Body of pancreas (tissue), 4 donors: Measurements from ENCODE around the gene POLR3G. TPM values are rescaled to one million over a fixed set of nuclear protein-coding genes. Genes with fewer than 3 reads are reported as not detected.
A peak's percentile ranks its signal among the peaks of the same experiment; 100 is the strongest.

Source experiments
- ATAC-seq: fragments of 150-250 bp; one replicate; pipeline ENCODE4 v1.9.1; 2016
- DNase-seq, 4 donors: peaks; one replicate each; pipeline ENCODE4 v3.0.0-alpha.2; 2019
- H3K27ac ChIP-seq, 4 donors: fragments of 200-600 bp; sonication (generic); 1 replicate in 3 of 4; 2 replicates in 1 of 4; pipeline versions ENCODE4 v1.5.1 to v1.6.1; 2016 to 2019; ENCODE audit warnings: mild to moderate bottlenecking in 1 of 4, mixed read lengths in 1 of 4, moderate library complexity in 1 of 4
- H3K27me3 ChIP-seq, 2 donors: fragments of 200-600 bp; sonication (generic); one replicate each; pipeline ENCODE4 v1.6.0; 2016; ENCODE audit warnings: mild to moderate bottlenecking in 1 of 2
- H3K36me3 ChIP-seq, 2 donors: fragments of 200-600 bp; sonication (generic); replicated peaks in 1 of 2; 2 replicates each; pipeline ENCODE4 v1.5.1; 2016; ENCODE audit warnings: low read depth in 2 of 2; ENCODE audit not compliant: insufficient read depth in 1 of 2
- H3K4me1 ChIP-seq: fragments of 200-600 bp; sonication (generic); one replicate; pipeline ENCODE4 v1.6.0; 2016
- H3K4me3 ChIP-seq, 2 donors: fragments of 200-600 bp; sonication (generic); 1 replicate in 1 of 2; 2 replicates in 1 of 2; pipeline ENCODE4 v1.5.1; 2016 to 2019
- H3K9me3 ChIP-seq, 3 donors: fragments of 200-600 bp; sonication (generic); 1 replicate in 2 of 3; 2 replicates in 1 of 3; pipeline ENCODE4 v1.5.1; 2016
- CTCF ChIP-seq, 7 experiments: fragments of 450-650 bp in 4 of 7; fragments of 200-600 bp in 3 of 7; sonication (generic) in 3 of 7; IDR thresholded peaks; one replicate each; pipeline ENCODE4 v1.5.1; 2016 to 2019; ENCODE audit warnings: antibody characterized with exemption in 7 of 7
- POLR2A ChIP-seq, 3 donors: fragments of 450-650 bp; IDR thresholded peaks; one replicate each; pipeline ENCODE4 v1.6.1; 2016; ENCODE audit warnings: antibody characterized with exemption in 3 of 3, mild to moderate bottlenecking in 2 of 3
- WGBS, 2 donors: methylation state at CpG; one replicate each; pipeline ENCODE4 v1.1.5; 2017; 5-methylcytosine and 5-hydroxymethylcytosine counted together
- intact Hi-C: fragments of 100-400 bp; cut with DNase I; formaldehyde crosslinking; loops from one replicate; pipeline ENCODE4 v1.15.1; 2023
- total RNA-seq, 2 donors: library from RNA; depleted of rRNA; stranded (reverse); fragments of >200 nt; gene quantifications; one replicate each; pipeline ENCODE4 v1.1.0, GENCODE V29; 2016

Gene POLR3G
- total RNA-seq, 2 donors from 2014 or later: 1.6 TPM; not detected in 1

GRCh38 chr5:90546216-90546837 lies 71.7 kb downstream of the POLR3G start:
- H3K27me3 ChIP-seq: no peaks in the 10 kb centered on the region
- DNase-seq (no peak), ATAC-seq (no peak)
- H3K4me3 ChIP-seq: no peak overlapping the region
- H3K36me3 ChIP-seq: no peaks in the 10 kb centered on the region
- WGBS, 2 donors: 75 to 77% methylated on average over 4 of the region's 4 CpGs
- peaks cover 8% of the 10 kb centered on the region for H3K4me1 ChIP-seq
- intact Hi-C loops: no loop called here
- H3K27ac ChIP-seq: no peak overlapping the region
- no peaks in the 10 kb centered on the region for H3K9me3 ChIP-seq
- TF ChIP-seq CTCF (IDR thresholded peaks at IDR 0.05) (no peak), POLR2A (IDR thresholded peaks at IDR 0.05) (no peak)

GRCh38 chr5:90547072-90547536 lies 72.4 kb downstream of the POLR3G start:
- WGBS, 2 donors: 50 to 52% methylated on average over 1 of the region's 1 CpG
- ATAC-seq (no peak), DNase-seq (no peak)
- H3K4me3 ChIP-seq: no peak overlapping the region
- intact Hi-C loops: no loop called here
- peaks cover 8% of the 10 kb centered on the region for H3K4me1 ChIP-seq
- no peaks in the 10 kb centered on the region for H3K36me3 ChIP-seq
- TF ChIP-seq POLR2A (IDR thresholded peaks at IDR 0.05): no peak
- no peak for TF ChIP-seq CTCF (IDR thresholded peaks at IDR 0.05)
- no peak overlapping the region for H3K27ac ChIP-seq
- no peaks in the 10 kb centered on the region for H3K9me3 ChIP-seq
- no peaks in the 10 kb centered on the region for H3K27me3 ChIP-seq

GRCh38 chr5:90548069-90548593 lies 73.5 kb downstream of the POLR3G start:
- Histone ChIP-seq H3K27me3 (no peaks in the 10 kb centered on the region), H3K4me3 (no peak overlapping the region), H3K4me1 (peaks cover 8% of the 10 kb centered on the region), H3K36me3 (no peaks in the 10 kb centered on the region), H3K9me3 (no peaks in the 10 kb centered on the region), H3K27ac (no peak overlapping the region)
- TF ChIP-seq POLR2A (IDR thresholded peaks at IDR 0.05) (no peak), CTCF (IDR thresholded peaks at IDR 0.05) (no peak)
- DNase-seq (peak; percentile 74 to 87 (median 78)), ATAC-seq (peak; percentile 98)
- intact Hi-C loops: no loop called here
- WGBS, 2 donors: 8% methylated on average over 5 of the region's 5 CpGs

- Histone ChIP-seq H3K4me1 (peaks cover 8% of the 10 kb centered on the region), H3K27me3 (no peaks in the 10 kb centered on the region), H3K4me3 (no peak overlapping the region), H3K27ac (no peak overlapping the region), H3K9me3 (no peaks in the 10 kb centered on the region), H3K36me3 (no peaks in the 10 kb centered on the region)
- DNase-seq: no peak
- intact Hi-C loops: no loop called here
- no peak for ATAC-seq
- TF ChIP-seq POLR2A (IDR thresholded peaks at IDR 0.05) (no peak), CTCF (IDR thresholded peaks at IDR 0.05) (no peak)
Measured at GRCh38 chr5:90549223-90549622, 74.6 kb downstream of the POLR3G start.

GRCh38 chr5:90549729-90550275 lies 75.1 kb downstream of the POLR3G start:
- Histone ChIP-seq H3K4me3 (no peak overlapping the region), H3K27me3 (no peaks in the 10 kb centered on the region), H3K36me3 (no peaks in the 10 kb centered on the region), H3K4me1 (peaks cover 8% of the 10 kb centered on the region), H3K27ac (no peak overlapping the region), H3K9me3 (no peaks in the 10 kb centered on the region)
- ATAC-seq (no peak), DNase-seq (no peak)
- 77 to 80% methylated on average over 2 of the region's 2 CpGs for WGBS, 2 donors
- intact Hi-C loops: no loop called here
- TF ChIP-seq CTCF (IDR thresholded peaks at IDR 0.05) (no peak), POLR2A (IDR thresholded peaks at IDR 0.05) (no peak)
